Smooth muscle cell (in vitro differentiated cells): ENCODE data around the gene SFRP4. TPM values are rescaled to one million over a fixed set of nuclear protein-coding genes. Genes with fewer than 3 reads are reported as not detected.

Source experiments
- DNase-seq: peaks from one replicate; lab custom pipeline; 2025; ENCODE audit not compliant: unreplicated experiment; lab: John Stamatoyannopoulos, UW
- H2AFZ ChIP-seq: fragments of 200-600 bp; sonication (generic); 2 replicates; pipeline ENCODE4 v1.6.0; 2016; ENCODE audit warnings: antibody characterized with exemption, low read depth, mild to moderate bottlenecking
- H3F3A ChIP-seq: fragments of 200-600 bp; sonication (generic); 2 replicates; pipeline ENCODE4 v1.6.0; 2017; ENCODE audit warnings: antibody characterized with exemption, low read depth
- H3K27ac ChIP-seq: fragments of 200-600 bp; sonication (generic); 2 replicates; pipeline ENCODE4 v1.5.1; 2016; ENCODE audit warnings: low read depth, mild to moderate bottlenecking
- H3K27me3 ChIP-seq: fragments of 200-600 bp; sonication (generic); 2 replicates; pipeline ENCODE4 v1.6.1; 2016; ENCODE audit warnings: low read depth, mild to moderate bottlenecking
- H3K36me3 ChIP-seq: fragments of 200-600 bp; sonication (generic); 2 replicates; pipeline ENCODE4 v1.5.1; 2016; ENCODE audit warnings: low read depth
- H3K4me1 ChIP-seq: fragments of 200-600 bp; sonication (generic); 2 replicates; pipeline ENCODE4 v1.5.1; 2016; ENCODE audit warnings: low read depth
- H3K4me2 ChIP-seq: fragments of 200-600 bp; sonication (generic); 2 replicates; pipeline ENCODE4 v1.6.0; 2016; ENCODE audit warnings: mild to moderate bottlenecking
- H3K4me3 ChIP-seq: fragments of 200-600 bp; sonication (generic); 2 replicates; pipeline ENCODE4 v1.5.1; 2016; ENCODE audit warnings: mild to moderate bottlenecking
- H3K79me2 ChIP-seq: fragments of 200-600 bp; sonication (generic); 2 replicates; pipeline ENCODE4 v1.6.0; 2016; ENCODE audit warnings: low read depth, mild to moderate bottlenecking
- H3K9ac ChIP-seq: fragments of 200-600 bp; sonication (generic); 2 replicates; pipeline ENCODE4 v1.6.0; 2016; ENCODE audit warnings: low read depth
- H3K9me3 ChIP-seq: fragments of 200-600 bp; sonication (generic); replicated peaks from 2 replicates; pipeline ENCODE4 v1.5.1; 2016; ENCODE audit warnings: low read depth
- H4K20me1 ChIP-seq: fragments of 200-600 bp; sonication (generic); 2 replicates; pipeline ENCODE4 v1.6.0; 2016; ENCODE audit warnings: low read depth
- CTCF ChIP-seq: fragments of 200-600 bp; sonication (generic); IDR thresholded peaks from 2 replicates; pipeline ENCODE4 v1.5.1; 2017; ENCODE audit warnings: borderline replicate concordance, mild to moderate bottlenecking, antibody characterized with exemption; ENCODE audit not compliant: insufficient read depth, poor library complexity, severe bottlenecking
- WGBS: methylation state at CpG from one replicate; pipeline ENCODE4 v1.1.7; 2016; ENCODE audit warnings: low lambda C conversion rate; 5-methylcytosine and 5-hydroxymethylcytosine counted together
- polyA plus RNA-seq: library from polyadenylated mRNA; unstranded; fragments of >200 nt; fragmentation: Nextera tagmentation; extraction: Ambion mirVana; gene quantifications from 2 replicates; pipeline ENCODE4 v1.2.1, GENCODE V29; 2016
- total RNA-seq: library from RNA; depleted of rRNA; stranded (reverse); fragments of >200 nt; gene quantifications from 2 replicates; pipeline ENCODE4 v1.2.3, GENCODE V29; 2014

Gene SFRP4
- total and polyA plus RNA-seq, 2 experiments from 2014 or later = not detected

- no peaks in the 10 kb centered on the region for H3K27me3 ChIP-seq
- no peak for DNase-seq
Measured at GRCh38 chr7:37901236-37901827, 15.3 kb downstream of the SFRP4 start.

GRCh38 chr7:37899712-37900247 lies 16.8 kb downstream of the SFRP4 start:
- TF ChIP-seq CTCF = no peak
- H3K4me2 ChIP-seq = no peak overlapping the region
- DNase-seq = no peak
- 68% methylated on average over 3 of the region's 3 CpGs for WGBS
- H2AFZ ChIP-seq = no peak overlapping the region
- H3K9me3 ChIP-seq = no peaks in the 10 kb centered on the region
- no peaks in the 10 kb centered on the region for H3K36me3 ChIP-seq
- H3K4me3 ChIP-seq = no peak overlapping the region
- no peak overlapping the region for H3K27ac ChIP-seq
- no peaks in the 10 kb centered on the region for H3K4me1 ChIP-seq
- no peaks in the 10 kb centered on the region for H3K79me2 ChIP-seq
- no peaks in the 10 kb centered on the region for H3F3A ChIP-seq
- no peaks in the 10 kb centered on the region for H3K27me3 ChIP-seq
- no peak overlapping the region for H3K9ac ChIP-seq
- no peaks in the 10 kb centered on the region for H4K20me1 ChIP-seq

More at GRCh38 chr7:37901236-37901827, 15.3 kb downstream of the SFRP4 start:
- Histone ChIP-seq H3K27ac (no peak overlapping the region), H3F3A (no peaks in the 10 kb centered on the region), H3K36me3 (no peaks in the 10 kb centered on the region), H3K4me3 (no peak overlapping the region), H3K79me2 (no peaks in the 10 kb centered on the region), H3K4me1 (no peaks in the 10 kb centered on the region), H2AFZ (no peak overlapping the region), H3K4me2 (no peak overlapping the region), H3K9me3 (no peaks in the 10 kb centered on the region), H3K9ac (no peak overlapping the region), H4K20me1 (no peaks in the 10 kb centered on the region)
- peak; percentile 66 for TF ChIP-seq CTCF
- 29% methylated on average over 6 of the region's 6 CpGs for WGBS

GRCh38 chr7:37894671-37895070 lies 21.9 kb downstream of the SFRP4 start:
- no peak overlapping the region for H3K27ac ChIP-seq
- H3K36me3 ChIP-seq = no peaks in the 10 kb centered on the region
- H3K9me3 ChIP-seq = no peaks in the 10 kb centered on the region
- no peak overlapping the region for H3K9ac ChIP-seq
- H3K4me1 ChIP-seq = no peaks in the 10 kb centered on the region
- no peak overlapping the region for H3K4me2 ChIP-seq
- WGBS = 73% methylated on average over 3 of the region's 3 CpGs
- no peak for TF ChIP-seq CTCF
- H3K4me3 ChIP-seq = no peak overlapping the region
- H4K20me1 ChIP-seq = no peaks in the 10 kb centered on the region
- DNase-seq = no peak
- H3F3A ChIP-seq = no peaks in the 10 kb centered on the region
- no peaks in the 10 kb centered on the region for H3K79me2 ChIP-seq
- H2AFZ ChIP-seq = no peak overlapping the region
- H3K27me3 ChIP-seq = no peaks in the 10 kb centered on the region

GRCh38 chr7:37893359-37893758 lies 23.3 kb downstream of the SFRP4 start:
- Histone ChIP-seq H3K79me2 (no peaks in the 10 kb centered on the region), H2AFZ (no peak overlapping the region), H3K9me3 (no peaks in the 10 kb centered on the region), H4K20me1 (no peaks in the 10 kb centered on the region), H3K9ac (no peak overlapping the region), H3K4me2 (no peak overlapping the region), H3K27ac (no peak overlapping the region), H3K36me3 (no peaks in the 10 kb centered on the region), H3F3A (no peaks in the 10 kb centered on the region), H3K4me1 (no peaks in the 10 kb centered on the region), H3K4me3 (no peak overlapping the region), H3K27me3 (no peaks in the 10 kb centered on the region)
- no peak for TF ChIP-seq CTCF
- no peak for DNase-seq
